ENCODE results near the gene ADCY5. TPM values are rescaled to one million over a fixed set of nuclear protein-coding genes. Genes with fewer than 3 reads are reported as not detected.

The ADCY5 gene
- total and polyA plus RNA-seq, 7 experiments from 2014 or later, result 0.07 TPM; not detected in 6

GRCh38 chr3:123276346-123277006 lies 172.4 kb downstream of the ADCY5 start:
- CTCF ChIA-PET, result interaction anchor here (0.7 kb wide), 1 partner anchor 864 kb away, joined by 3 read pairs; no protein-coding TSS in a partner anchor
- DNase-seq (no peak), ATAC-seq (no peak)
- H3K4me1 Mint-ChIP-seq, result peaks cover 0 to 4% (median 0%) of the 10 kb centered on the region in 7 donors
- no peaks in the 10 kb centered on the region for H3K4me1 ChIP-seq (ENCODE audit: control insufficient read depth in 2 of 2, insufficient read depth in 2 of 2, low read length in 2 of 2)
- no peak overlapping the region for H3K4me3 ChIP-seq (ENCODE audit: low read length)
- no peaks in the 10 kb centered on the region for H3K9me3 ChIP-seq (ENCODE audit: control insufficient read depth in 2 of 3, low read length in 3 of 3)
- POLR2A ChIA-PET, result no interaction called here
- peaks cover 4 to 13% (median 5%) of the 10 kb centered on the region in 5 donors for H3K36me3 Mint-ChIP-seq
- H3K36me3 ChIP-seq (ENCODE audit: control insufficient read depth in 2 of 3, insufficient read depth in 3 of 3, low read length in 3 of 3), result no peaks in the 10 kb centered on the region
- H3K27me3 ChIP-seq (ENCODE audit: control insufficient read depth in 2 of 2, insufficient read depth in 2 of 2, low read length in 2 of 2), result no peaks in the 10 kb centered on the region
- no peaks in the 10 kb centered on the region for H3K9me3 Mint-ChIP-seq
- H3K27ac ChIP-seq (ENCODE audit: low read depth, low read length), result no peak overlapping the region
- no peak overlapping the region for H3K4me3 Mint-ChIP-seq
- no peak overlapping the region for H3K27ac Mint-ChIP-seq
- intact Hi-C loops (cut with micrococcal nuclease), result no loop called here
- H3K27me3 Mint-ChIP-seq, result no peaks in the 10 kb centered on the region

- Histone ChIP-seq H3K27me3 (ENCODE audit: control insufficient read depth in 2 of 2, insufficient read depth in 2 of 2, low read length in 2 of 2) (no peaks in the 10 kb centered on the region), H3K36me3 (ENCODE audit: control insufficient read depth in 2 of 3, insufficient read depth in 3 of 3, low read length in 3 of 3) (no peaks in the 10 kb centered on the region), H3K27ac (ENCODE audit: low read depth, low read length) (no peak overlapping the region), H3K4me3 (ENCODE audit: low read length) (no peak overlapping the region), H3K9me3 (ENCODE audit: control insufficient read depth in 2 of 3, low read length in 3 of 3) (no peaks in the 10 kb centered on the region), H3K4me1 (ENCODE audit: control insufficient read depth in 2 of 2, insufficient read depth in 2 of 2, low read length in 2 of 2) (no peaks in the 10 kb centered on the region)
- Mint-ChIP-seq H3K27ac (no peak overlapping the region), H3K4me3 (no peak overlapping the region), H3K36me3 (peaks cover 4 to 19% (median 9%) of the 10 kb centered on the region in 5 donors), H3K4me1 (peaks cover 0 to 4% (median 0%) of the 10 kb centered on the region in 7 donors), H3K9me3 (no peaks in the 10 kb centered on the region), H3K27me3 (no peaks in the 10 kb centered on the region)
- ChIA-PET POLR2A (no interaction called here), CTCF (no interaction called here)
- ATAC-seq (no peak), DNase-seq (no peak)
- intact Hi-C loops (cut with micrococcal nuclease), result no loop called here
Observed at GRCh38 chr3:123275691-123276090, 173.2 kb downstream of the ADCY5 start.

GRCh38 chr3:123272547-123272946 lies 176.3 kb downstream of the ADCY5 start:
- H3K36me3 ChIP-seq (ENCODE audit: control insufficient read depth in 2 of 3, insufficient read depth in 3 of 3, low read length in 3 of 3), result no peaks in the 10 kb centered on the region
- H3K4me1 ChIP-seq (ENCODE audit: control insufficient read depth in 2 of 2, insufficient read depth in 2 of 2, low read length in 2 of 2), result no peaks in the 10 kb centered on the region
- no peaks in the 10 kb centered on the region for H3K27me3 ChIP-seq (ENCODE audit: control insufficient read depth in 2 of 2, insufficient read depth in 2 of 2, low read length in 2 of 2)
- DNase-seq, result no peak
- Mint-ChIP-seq H3K4me3 (no peak overlapping the region), H3K27ac (no peak overlapping the region), H3K9me3 (no peaks in the 10 kb centered on the region), H3K36me3 (peaks cover 4 to 28% (median 12%) of the 10 kb centered on the region in 5 donors), H3K4me1 (peaks cover 0 to 5% (median 0%) of the 10 kb centered on the region in 7 donors), H3K27me3 (no peaks in the 10 kb centered on the region)
- CTCF ChIA-PET, result no interaction called here
- intact Hi-C loops (cut with micrococcal nuclease), result no loop called here
- no peak for ATAC-seq
- no peaks in the 10 kb centered on the region for H3K9me3 ChIP-seq (ENCODE audit: control insufficient read depth in 2 of 3, low read length in 3 of 3)
- no peak overlapping the region for H3K4me3 ChIP-seq (ENCODE audit: low read length)
- H3K27ac ChIP-seq (ENCODE audit: low read depth, low read length), result no peak overlapping the region
- POLR2A ChIA-PET, result no interaction called here

- no peaks in the 10 kb centered on the region for H3K4me1 ChIP-seq (ENCODE audit: control insufficient read depth in 2 of 2, insufficient read depth in 2 of 2, low read length in 2 of 2)
- CTCF ChIA-PET, result no interaction called here
- DNase-seq, result no peak
- H3K4me1 Mint-ChIP-seq, result peaks cover 0 to 10% (median 0%) of the 10 kb centered on the region in 7 donors
- peaks cover 0 to 1% (median 0%) of the 10 kb centered on the region in 11 donors for H3K9me3 Mint-ChIP-seq
- peaks cover 5 to 37% (median 21%) of the 10 kb centered on the region in 5 donors for H3K36me3 Mint-ChIP-seq
- H3K27ac Mint-ChIP-seq, result peak overlapping the region in 2 of 9 donors; percentile 0 to 1
- ATAC-seq, result no peak
- H3K27me3 ChIP-seq (ENCODE audit: control insufficient read depth in 2 of 2, insufficient read depth in 2 of 2, low read length in 2 of 2), result no peaks in the 10 kb centered on the region
- POLR2A ChIA-PET, result no interaction called here
- H3K4me3 Mint-ChIP-seq, result no peak overlapping the region
- no peaks in the 10 kb centered on the region for H3K36me3 ChIP-seq (ENCODE audit: control insufficient read depth in 2 of 3, insufficient read depth in 3 of 3, low read length in 3 of 3)
- no peak overlapping the region for H3K4me3 ChIP-seq (ENCODE audit: low read length)
- no peaks in the 10 kb centered on the region for H3K9me3 ChIP-seq (ENCODE audit: control insufficient read depth in 2 of 3, low read length in 3 of 3)
- H3K27ac ChIP-seq (ENCODE audit: low read depth, low read length), result no peak overlapping the region
- intact Hi-C loops (cut with micrococcal nuclease), result no loop called here
- no peaks in the 10 kb centered on the region for H3K27me3 Mint-ChIP-seq
Observed at GRCh38 chr3:123271466-123272159, 177.3 kb downstream of the ADCY5 start.

- no peak overlapping the region for H3K27ac ChIP-seq (ENCODE audit: low read depth, low read length)
- ChIA-PET POLR2A (no interaction called here), CTCF (no interaction called here)
- intact Hi-C loops (cut with micrococcal nuclease), result no loop called here
- H3K4me1 ChIP-seq (ENCODE audit: control insufficient read depth in 2 of 2, insufficient read depth in 2 of 2, low read length in 2 of 2), result no peaks in the 10 kb centered on the region
- Mint-ChIP-seq H3K27me3 (no peaks in the 10 kb centered on the region), H3K36me3 (peaks cover 9 to 45% (median 29%) of the 10 kb centered on the region in 5 donors), H3K4me3 (no peak overlapping the region), H3K27ac (no peak overlapping the region), H3K4me1 (peaks cover 0 to 10% (median 0%) of the 10 kb centered on the region in 7 donors), H3K9me3 (peaks cover 0 to 9% (median 0%) of the 10 kb centered on the region in 11 donors)
- no peaks in the 10 kb centered on the region for H3K9me3 ChIP-seq (ENCODE audit: control insufficient read depth in 2 of 3, low read length in 3 of 3)
- no peak overlapping the region for H3K4me3 ChIP-seq (ENCODE audit: low read length)
- ATAC-seq (no peak), DNase-seq (no peak)
- H3K27me3 ChIP-seq (ENCODE audit: control insufficient read depth in 2 of 2, insufficient read depth in 2 of 2, low read length in 2 of 2), result no peaks in the 10 kb centered on the region
- no peaks in the 10 kb centered on the region for H3K36me3 ChIP-seq (ENCODE audit: control insufficient read depth in 2 of 3, insufficient read depth in 3 of 3, low read length in 3 of 3)
Observed at GRCh38 chr3:123270818-123271217, 178.1 kb downstream of the ADCY5 start.

GRCh38 chr3:123267821-123268220 lies 181.1 kb downstream of the ADCY5 start:
- no peak for ATAC-seq
- ChIA-PET CTCF (no interaction called here), POLR2A (no interaction called here)
- H3K36me3 ChIP-seq (ENCODE audit: control insufficient read depth in 2 of 3, insufficient read depth in 3 of 3, low read length in 3 of 3), result peaks cover 0 to 8% (median 0%) of the 10 kb centered on the region in 3 experiments
- DNase-seq, result no peak
- no peaks in the 10 kb centered on the region for H3K4me1 ChIP-seq (ENCODE audit: control insufficient read depth in 2 of 2, insufficient read depth in 2 of 2, low read length in 2 of 2)
- Mint-ChIP-seq H3K27me3 (no peaks in the 10 kb centered on the region), H3K9me3 (peaks cover 0 to 11% (median 0%) of the 10 kb centered on the region in 11 donors), H3K27ac (no peak overlapping the region), H3K4me1 (peaks cover 0 to 5% (median 0%) of the 10 kb centered on the region in 7 donors), H3K36me3 (peaks cover 13 to 63% (median 45%) of the 10 kb centered on the region in 5 donors), H3K4me3 (no peak overlapping the region)
- H3K4me3 ChIP-seq (ENCODE audit: low read length), result no peak overlapping the region
- no peaks in the 10 kb centered on the region for H3K9me3 ChIP-seq (ENCODE audit: control insufficient read depth in 2 of 3, low read length in 3 of 3)
- no peaks in the 10 kb centered on the region for H3K27me3 ChIP-seq (ENCODE audit: control insufficient read depth in 2 of 2, insufficient read depth in 2 of 2, low read length in 2 of 2)
- no peak overlapping the region for H3K27ac ChIP-seq (ENCODE audit: low read depth, low read length)
- intact Hi-C loops (cut with micrococcal nuclease), result no loop called here

All from naive thymus-derived CD4-positive, alpha-beta T cell (primary cell).